CD4-positive, alpha-beta T cell (primary cell): ENCODE results near the gene WDR93. TPM values are rescaled to one million over a fixed set of nuclear protein-coding genes. Genes with fewer than 3 reads are reported as not detected.

Experiments
- ATAC-seq: fragments of 200-7000 bp; cut with Tn5 transposase; one replicate; pipeline ENCODE4 v1.10.0; 2022; ENCODE audit warnings: mild to moderate bottlenecking; ENCODE audit not compliant: poor library complexity
- CTCF ChIA-PET: fragments of 350-600 bp; sonication (Branson Sonifier 250); formaldehyde crosslinking; loops from one replicate; lab custom pipeline; 2021; ENCODE audit warnings: antibody characterized with exemption, inconsistent platforms; lab: Charles Lee
- POLR2A ChIA-PET: fragments of 350-600 bp; sonication (Branson Sonifier 250); formaldehyde crosslinking; loops from one replicate; lab custom pipeline; 2021; ENCODE audit warnings: antibody characterized with exemption, inconsistent platforms; lab: Charles Lee
- DNase-seq, 14 experiments: peaks; one replicate each; pipeline ENCODE4 v3.0.0-alpha.2; 2013 to 2020; ENCODE audit warnings: mixed read lengths in 2 of 14
- H3K27ac ChIP-seq, 2 donors: one replicate each; pipeline versions ENCODE4 v1.5.1 to v1.7.0; 2013; ENCODE audit warnings: low read length in 2 of 2, low read depth in 1 of 2, mild to moderate bottlenecking in 1 of 2
- H3K27me3 ChIP-seq, 2 experiments: 1 replicate in 1 of 2; 2 replicates in 1 of 2; pipeline versions ENCODE4 v1.6.1 to v1.7.0; 2013; ENCODE audit warnings: low read length in 2 of 2, control low read depth in 1 of 2, mild to moderate bottlenecking in 1 of 2, moderate library complexity in 1 of 2; ENCODE audit not compliant: insufficient read depth in 2 of 2, control insufficient read depth in 1 of 2
- H3K36me3 ChIP-seq: one replicate; pipeline ENCODE4 v1.6.1; 2013; ENCODE audit warnings: low read length, control low read depth; ENCODE audit not compliant: insufficient read depth
- H3K4me1 ChIP-seq: one replicate; pipeline ENCODE4 v1.6.1; 2013; ENCODE audit warnings: low read length, control low read depth; ENCODE audit not compliant: insufficient read depth
- H3K4me3 ChIP-seq: one replicate; pipeline ENCODE4 v1.5.1; 2013; ENCODE audit warnings: mild to moderate bottlenecking, low read length, moderate library complexity
- H3K9me3 ChIP-seq, 2 experiments: 1 replicate in 1 of 2; 2 replicates in 1 of 2; pipeline versions ENCODE4 v1.6.1 to v1.7.0; 2013; ENCODE audit warnings: low read length in 2 of 2, mild to moderate bottlenecking in 2 of 2, control low read depth in 1 of 2, moderate library complexity in 1 of 2; ENCODE audit not compliant: control insufficient read depth in 1 of 2, insufficient read depth in 1 of 2
- H3K27ac Mint-ChIP-seq: one replicate; pipeline ENCODE4 v1.8.0; 2020; ENCODE audit warnings: mixed read lengths
- H3K27me3 Mint-ChIP-seq: one replicate; pipeline ENCODE4 v1.8.0; 2021; ENCODE audit warnings: mixed read lengths
- H3K36me3 Mint-ChIP-seq: one replicate; pipeline ENCODE4 v1.8.0; 2021; ENCODE audit warnings: low read depth, mixed read lengths
- H3K4me1 Mint-ChIP-seq: one replicate; pipeline ENCODE4 v1.8.0; 2021; ENCODE audit warnings: low read depth, mixed read lengths
- H3K4me3 Mint-ChIP-seq: one replicate; pipeline ENCODE4 v1.8.0; 2020; ENCODE audit warnings: mild to moderate bottlenecking, mixed read lengths
- H3K9me3 Mint-ChIP-seq: one replicate; pipeline ENCODE4 v1.8.0; 2020; ENCODE audit warnings: mixed read lengths
- intact Hi-C, 2 experiments: fragments of 100-400 bp; cut with DNase I in 1 of 2; cut with micrococcal nuclease in 1 of 2; formaldehyde crosslinking; loops; one replicate each; pipeline versions ENCODE4 v1.15.1 to v1.9.0; 2023 to 2025; cut with DNase I, micrococcal nuclease
- total RNA-seq, 174 experiments: library from RNA in 2 of 174; stranded (reverse) in 2 of 174; gene quantifications; one replicate each; pipeline ENCODE4 v1.2.3 and lab custom pipeline; 2021 to 2026
- TF ChIP-seq, protein P1 (sequence below): fragments of 200-600 bp; IDR thresholded peaks from one replicate; pipeline ENCODE4 v1.8.0; 2022; ENCODE audit warnings: antibody characterized with exemption, mild to moderate bottlenecking

Gene WDR93
- total RNA-seq, 2 experiments from 2014 or later, result not detected

DNA sequence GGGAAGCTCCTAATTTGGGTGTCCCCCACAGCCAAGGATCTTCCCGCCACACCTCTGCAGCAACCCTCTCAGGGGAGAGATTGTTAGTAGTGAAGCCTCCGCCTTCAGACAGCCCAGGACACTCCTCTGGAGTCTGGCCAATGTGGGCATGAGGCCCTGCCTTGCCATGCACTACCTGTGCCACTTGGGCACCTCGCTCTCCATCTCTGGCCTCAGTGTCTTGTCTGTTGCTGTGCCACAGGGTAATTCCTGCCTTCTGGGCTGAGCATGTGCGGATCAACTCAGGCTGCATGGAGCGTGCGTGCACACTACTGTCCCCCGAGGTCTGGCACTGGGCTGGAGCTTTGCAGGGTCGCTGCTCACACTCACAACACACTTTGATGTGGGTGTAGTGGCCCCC is 68.4 kb downstream of the WDR93 start:
- ChIA-PET POLR2A (no interaction called here), CTCF (no interaction called here)
- Histone ChIP-seq H3K4me3 (no peak overlapping the region), H3K9me3 (no peaks in the 10 kb centered on the region), H3K36me3 (no peaks in the 10 kb centered on the region), H3K27ac (no peak overlapping the region), H3K4me1 (peaks cover 4% of the 10 kb centered on the region), H3K27me3 (no peaks in the 10 kb centered on the region)
- no peak overlapping the region for H3K27ac Mint-ChIP-seq
- TF ChIP-seq, protein P1, sequence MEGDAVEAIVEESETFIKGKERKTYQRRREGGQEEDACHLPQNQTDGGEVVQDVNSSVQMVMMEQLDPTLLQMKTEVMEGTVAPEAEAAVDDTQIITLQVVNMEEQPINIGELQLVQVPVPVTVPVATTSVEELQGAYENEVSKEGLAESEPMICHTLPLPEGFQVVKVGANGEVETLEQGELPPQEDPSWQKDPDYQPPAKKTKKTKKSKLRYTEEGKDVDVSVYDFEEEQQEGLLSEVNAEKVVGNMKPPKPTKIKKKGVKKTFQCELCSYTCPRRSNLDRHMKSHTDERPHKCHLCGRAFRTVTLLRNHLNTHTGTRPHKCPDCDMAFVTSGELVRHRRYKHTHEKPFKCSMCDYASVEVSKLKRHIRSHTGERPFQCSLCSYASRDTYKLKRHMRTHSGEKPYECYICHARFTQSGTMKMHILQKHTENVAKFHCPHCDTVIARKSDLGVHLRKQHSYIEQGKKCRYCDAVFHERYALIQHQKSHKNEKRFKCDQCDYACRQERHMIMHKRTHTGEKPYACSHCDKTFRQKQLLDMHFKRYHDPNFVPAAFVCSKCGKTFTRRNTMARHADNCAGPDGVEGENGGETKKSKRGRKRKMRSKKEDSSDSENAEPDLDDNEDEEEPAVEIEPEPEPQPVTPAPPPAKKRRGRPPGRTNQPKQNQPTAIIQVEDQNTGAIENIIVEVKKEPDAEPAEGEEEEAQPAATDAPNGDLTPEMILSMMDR, result no peak
- no peaks in the 10 kb centered on the region for H3K4me1 Mint-ChIP-seq
- intact Hi-C loops, result no loop called here
- H3K36me3 Mint-ChIP-seq, result no peaks in the 10 kb centered on the region
- no peaks in the 10 kb centered on the region for H3K9me3 Mint-ChIP-seq
- H3K4me3 Mint-ChIP-seq, result no peak overlapping the region
- DNase-seq, result no peak
- H3K27me3 Mint-ChIP-seq, result peaks cover 5% of the 10 kb centered on the region
- ATAC-seq, result no peak

DNA sequence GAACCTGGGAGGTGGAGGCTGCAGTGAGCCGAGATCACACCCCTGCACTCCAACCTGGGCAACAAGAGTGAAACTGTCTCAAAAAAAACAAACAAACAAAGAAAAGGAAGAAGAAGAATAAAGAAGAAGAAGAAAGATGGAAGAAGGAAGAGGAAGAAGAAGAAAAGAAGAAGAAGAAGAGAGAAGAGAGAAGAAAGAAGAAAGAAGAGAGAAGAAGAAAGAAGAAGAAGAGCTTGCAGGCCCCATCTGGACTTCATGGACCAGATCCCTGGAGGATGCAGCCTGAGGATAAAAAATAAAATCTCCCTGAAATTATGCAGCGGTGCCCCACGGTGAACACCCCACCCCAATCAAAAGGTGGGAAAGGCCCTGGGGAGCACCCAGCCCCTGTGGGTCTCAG is 69.2 kb downstream of the WDR93 start:
- intact Hi-C loops, result loop anchor here (1.0 to 5.0 kb wide), 4 partner anchors 102 to 327 kb away; no protein-coding TSS in a partner anchor
- no peak for DNase-seq
- no peak overlapping the region for H3K4me3 Mint-ChIP-seq
- no peak overlapping the region for H3K27ac Mint-ChIP-seq
- H3K9me3 ChIP-seq, result no peaks in the 10 kb centered on the region
- H3K27ac ChIP-seq, result no peak overlapping the region
- no peaks in the 10 kb centered on the region for H3K27me3 Mint-ChIP-seq
- TF ChIP-seq, protein P1, result no peak
- no peaks in the 10 kb centered on the region for H3K27me3 ChIP-seq
- H3K36me3 Mint-ChIP-seq, result no peaks in the 10 kb centered on the region
- peaks cover 4% of the 10 kb centered on the region for H3K4me1 ChIP-seq
- no peak for ATAC-seq
- no peaks in the 10 kb centered on the region for H3K4me1 Mint-ChIP-seq
- no peaks in the 10 kb centered on the region for H3K9me3 Mint-ChIP-seq
- no peaks in the 10 kb centered on the region for H3K36me3 ChIP-seq
- CTCF ChIA-PET, result interaction anchor here (0.6 to 2.7 kb wide), 3 partner anchors 9 to 91 kb away, joined by 4 to 11 read pairs (median 5); partner anchors contain the start of gene MESP1
- H3K4me3 ChIP-seq, result no peak overlapping the region
- POLR2A ChIA-PET, result interaction anchor here (1.1 kb wide), 1 partner anchor 327 kb away, joined by 3 read pairs; no protein-coding TSS in a partner anchor

DNA sequence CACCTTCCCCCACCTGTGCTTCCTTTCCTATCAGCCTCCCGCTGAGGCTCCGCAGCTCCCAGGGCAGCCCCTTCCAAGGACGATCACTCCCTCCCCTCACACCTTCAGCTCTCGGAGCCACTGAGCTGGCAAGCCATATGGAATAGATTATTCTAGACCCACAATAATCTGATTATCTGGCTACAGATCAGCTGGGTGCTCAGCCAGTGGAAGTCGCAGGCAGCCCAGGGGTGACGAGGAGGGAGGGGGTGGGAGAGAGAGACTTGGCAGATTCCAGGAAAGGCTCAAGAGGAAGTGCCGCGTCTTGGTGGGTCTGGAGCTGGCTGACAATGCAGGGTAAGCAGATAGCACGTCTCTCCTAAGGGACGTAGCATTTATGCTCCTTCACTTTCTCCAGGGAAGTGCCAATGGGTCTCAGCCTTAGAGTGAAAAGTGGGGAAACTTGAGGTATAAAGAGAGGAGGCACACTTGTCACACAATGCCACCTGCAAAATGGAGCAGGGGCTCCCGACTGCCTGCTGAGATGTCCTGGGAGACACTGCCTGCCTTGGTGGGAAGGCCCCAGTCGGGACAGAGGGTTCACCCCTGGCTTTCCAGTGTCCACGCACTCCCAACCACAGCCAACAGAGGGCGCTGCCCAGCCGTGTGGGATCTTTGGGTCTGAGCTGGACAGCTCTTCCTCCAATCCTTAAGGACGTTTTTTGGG is 69.8 kb downstream of the WDR93 start:
- Histone ChIP-seq H3K4me1 (peaks cover 4% of the 10 kb centered on the region), H3K9me3 (no peaks in the 10 kb centered on the region), H3K27ac (no peak overlapping the region), H3K36me3 (no peaks in the 10 kb centered on the region), H3K27me3 (no peaks in the 10 kb centered on the region), H3K4me3 (no peak overlapping the region)
- Mint-ChIP-seq H3K36me3 (no peaks in the 10 kb centered on the region), H3K27me3 (no peaks in the 10 kb centered on the region), H3K4me3 (no peak overlapping the region), H3K9me3 (no peaks in the 10 kb centered on the region), H3K27ac (no peak overlapping the region), H3K4me1 (no peaks in the 10 kb centered on the region)
- ATAC-seq, result peak; percentile 68
- intact Hi-C loops, result loop anchor here (1.0 to 5.0 kb wide), 4 partner anchors 102 to 327 kb away; no protein-coding TSS in a partner anchor
- POLR2A ChIA-PET, result interaction anchor here (1.1 kb wide), 1 partner anchor 326 kb away, joined by 3 read pairs; no protein-coding TSS in a partner anchor
- CTCF ChIA-PET, result interaction anchor here (0.6 to 2.7 kb wide), 5 partner anchors 10 to 114 kb away, joined by 4 to 11 read pairs (median 5); partner anchors contain the start of gene MESP1
- TF ChIP-seq, protein P1, result peak; percentile 76
- DNase-seq, result peak; percentile 23 to 77 (median 54)
